Islet of Langerhans (tissue), 1 donor: ENCODE results near the gene XPC.

Source experiments
- FAIRE-seq: peaks from one replicate; lab custom pipeline; 2011; peaks lifted over from hg19 to GRCh38; lab: Jason Lieb, UNC

The XPC gene

DNA sequence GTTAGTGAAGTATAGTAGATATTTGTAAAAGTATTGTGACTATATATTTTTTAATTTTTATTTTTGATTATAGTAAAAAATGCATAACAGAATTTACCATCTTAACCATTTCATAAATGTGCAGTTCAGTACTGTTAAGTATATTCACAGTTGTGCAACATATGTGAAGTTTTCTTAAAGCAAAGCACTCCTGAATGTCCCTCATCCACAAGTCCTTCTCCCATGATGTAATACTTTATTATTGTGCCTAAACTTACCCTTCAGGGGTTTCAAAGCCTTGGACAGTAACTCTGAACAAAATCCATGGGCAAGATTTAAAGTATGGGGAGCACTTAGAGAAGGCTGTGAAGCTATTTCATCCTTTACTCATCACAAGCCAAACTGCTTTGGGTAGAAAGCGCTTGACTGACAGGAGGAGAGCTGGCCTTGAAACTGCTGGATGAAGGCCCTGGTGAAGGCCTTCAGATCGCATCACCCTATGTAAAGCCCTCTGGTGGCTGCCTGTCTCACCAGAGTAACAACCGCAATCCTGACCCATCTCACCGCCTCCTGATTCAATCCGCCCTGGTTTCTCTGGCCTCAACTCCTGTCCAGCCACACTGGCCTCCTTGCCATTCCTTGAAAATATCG is 28.3 kb upstream of the XPC start:
- no peak for FAIRE-seq

DNA sequence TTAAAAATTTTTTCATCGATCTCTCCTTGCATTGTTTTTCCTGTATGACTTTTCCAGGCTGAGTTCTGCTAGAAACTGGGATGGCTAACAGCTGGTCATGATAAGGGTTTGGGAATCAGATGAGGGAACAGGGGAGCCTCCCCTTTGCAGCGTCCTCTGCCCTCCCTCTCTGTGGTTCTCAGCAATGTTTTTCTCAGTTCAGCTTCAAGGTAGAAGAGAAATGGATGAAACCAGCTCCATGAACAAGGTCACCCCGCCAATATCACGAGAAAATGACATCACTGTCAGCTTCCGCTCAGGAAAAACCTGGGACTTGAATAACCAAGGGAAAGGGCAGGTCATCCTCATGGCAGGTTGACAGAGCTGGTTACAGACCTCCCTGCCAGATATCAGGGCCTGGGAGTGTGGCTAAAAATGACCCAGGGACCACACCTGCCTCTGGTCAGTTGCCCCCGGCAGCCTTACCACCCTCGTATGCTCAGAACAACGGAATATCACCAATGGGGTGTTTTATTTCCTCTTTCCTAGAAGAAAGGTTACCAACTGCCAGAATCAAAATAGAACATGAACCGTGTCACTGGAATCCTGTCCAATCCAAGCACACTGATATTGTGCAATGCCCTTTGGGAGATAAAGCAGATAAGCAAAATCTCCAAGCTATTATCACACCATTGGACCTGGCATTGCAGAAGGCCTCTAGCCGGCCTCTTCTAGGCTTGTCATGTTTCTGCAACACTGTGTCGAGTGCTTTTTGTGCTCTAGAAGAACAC is 26.3 kb upstream of the XPC start:
- no peak for FAIRE-seq

DNA sequence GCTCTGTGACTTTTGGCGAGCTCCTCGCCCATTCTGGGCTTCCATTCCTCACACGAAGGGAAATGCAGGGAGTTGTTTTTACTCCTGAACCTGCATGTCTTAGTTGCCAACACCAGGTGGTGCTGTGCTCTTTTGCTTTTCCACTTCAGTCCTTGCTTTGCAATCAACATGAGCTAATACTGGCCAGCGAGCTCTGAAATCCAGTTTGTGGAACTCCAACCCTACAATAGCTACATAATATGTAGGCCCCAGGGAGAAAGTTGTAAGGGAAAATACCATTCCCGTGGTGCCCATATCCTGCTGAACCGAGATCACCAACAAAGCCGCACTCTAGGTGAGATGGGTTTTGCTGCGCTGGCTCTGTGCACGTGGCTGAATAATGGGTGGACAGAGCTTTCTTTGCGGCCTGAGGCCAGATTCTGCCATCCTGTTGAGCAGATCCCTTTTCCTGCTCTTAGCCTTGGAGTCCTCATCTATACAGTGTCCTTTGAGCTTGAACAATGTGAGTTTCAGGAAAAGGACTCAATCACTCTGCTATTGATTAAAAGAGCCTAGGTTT is 25.2 kb upstream of the XPC start:
- FAIRE-seq = no peak

DNA sequence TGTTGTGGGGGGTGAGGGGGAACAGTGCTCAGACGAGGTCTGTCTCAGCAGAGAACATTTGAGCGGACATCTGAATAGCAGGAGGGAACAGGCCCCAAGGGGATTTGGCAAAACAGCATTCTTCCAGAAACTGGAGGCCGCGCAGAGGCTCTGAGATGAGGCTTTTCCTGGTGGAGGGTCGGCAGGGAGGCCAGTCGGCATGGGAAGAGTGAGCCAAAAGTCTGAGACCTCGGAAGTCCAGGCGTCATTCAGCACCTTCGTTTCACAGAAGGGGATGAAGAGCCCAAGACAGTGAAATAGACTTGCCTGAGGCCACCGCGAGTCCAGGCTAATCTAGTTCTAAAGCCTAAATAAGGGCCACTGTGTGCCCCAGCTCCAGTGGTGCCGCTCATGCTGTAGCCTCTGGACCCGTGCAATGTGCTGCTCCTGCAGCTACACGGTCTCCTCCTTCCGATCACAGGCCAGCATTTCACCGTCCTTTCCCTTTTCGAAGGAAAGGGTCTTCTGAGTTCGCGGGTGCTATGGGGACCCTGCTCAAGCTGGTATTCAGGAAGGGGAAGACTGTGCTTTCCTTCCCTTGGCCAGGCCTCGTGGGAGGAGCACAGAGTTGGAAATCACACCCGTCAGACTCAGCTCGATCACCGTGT is 24.6 kb upstream of the XPC start:
- FAIRE-seq = no peak

DNA sequence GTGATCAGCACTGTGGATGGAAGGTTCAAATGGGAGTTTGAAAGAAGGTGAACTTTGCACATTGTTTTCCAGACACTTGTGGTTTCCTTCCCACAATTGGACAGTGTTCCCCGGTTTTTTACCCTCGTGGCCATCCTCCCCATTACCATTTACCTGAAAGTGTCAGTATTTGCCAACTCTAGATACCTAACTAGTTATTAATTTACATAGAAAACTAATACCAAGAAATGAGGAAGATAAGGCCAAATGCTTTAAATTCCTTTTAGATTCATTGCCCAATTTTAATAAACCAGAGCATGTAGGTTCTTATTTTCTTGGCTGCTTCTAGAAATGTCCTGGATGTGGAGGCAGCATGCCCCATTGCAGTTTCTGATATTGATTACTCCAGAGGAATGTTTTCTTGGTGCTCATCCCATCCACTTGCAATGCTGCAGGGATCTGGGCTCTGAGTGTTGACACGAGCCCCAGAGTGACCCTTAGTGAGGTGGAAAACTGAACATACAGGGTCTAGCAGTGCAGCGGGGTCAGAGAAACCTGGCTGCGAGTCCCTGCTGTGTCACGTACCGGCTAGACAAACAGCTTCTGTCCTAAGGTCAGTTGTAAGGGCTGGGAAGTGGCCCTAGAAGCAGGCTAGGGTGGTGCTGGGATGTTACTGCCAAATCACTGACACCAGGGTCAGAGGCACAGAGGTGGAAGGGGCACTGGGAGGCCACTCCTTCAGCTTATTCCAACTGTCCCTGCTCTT is 23.7 kb upstream of the XPC start:
- no peak for FAIRE-seq

DNA sequence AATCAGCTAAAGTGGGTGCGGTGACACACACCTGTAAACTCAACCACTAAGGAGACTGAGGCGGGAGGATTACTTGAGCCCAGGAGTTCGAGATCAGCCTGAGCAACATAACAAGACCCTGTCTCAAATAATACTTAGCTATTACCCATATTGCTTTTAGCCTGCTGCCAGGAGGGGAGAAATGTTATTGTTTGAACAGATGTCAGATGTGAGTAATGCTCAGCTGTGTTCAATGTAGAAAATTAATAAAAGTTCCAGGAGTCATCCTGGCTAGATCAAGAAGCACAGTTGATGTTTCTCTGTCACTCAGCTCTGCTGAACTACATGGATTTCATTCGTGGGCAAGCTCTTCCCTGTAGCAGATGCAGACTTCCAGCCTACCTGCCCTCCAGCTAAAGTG is 22.4 kb upstream of the XPC start:
- no peak for FAIRE-seq

DNA sequence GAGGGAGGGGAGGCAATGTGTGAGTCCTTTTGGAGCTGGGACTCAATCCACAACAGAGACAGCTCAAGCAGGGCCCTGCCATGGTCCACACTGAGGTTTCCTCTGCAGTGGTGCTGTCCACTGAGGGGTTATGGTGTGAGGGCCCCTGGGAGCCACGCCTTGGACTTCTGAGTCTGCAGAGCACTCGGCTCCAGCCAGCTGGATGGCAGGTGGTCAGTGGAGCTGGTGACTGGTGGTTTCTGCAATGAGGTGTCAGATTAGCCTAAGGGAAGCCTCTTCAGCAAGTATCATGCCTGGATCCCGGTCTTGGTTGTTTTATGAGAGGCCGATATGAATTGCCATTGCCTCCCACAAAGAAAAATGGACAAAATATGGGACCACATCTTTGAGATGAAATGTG is 21.9 kb upstream of the XPC start:
- FAIRE-seq = no peak

DNA sequence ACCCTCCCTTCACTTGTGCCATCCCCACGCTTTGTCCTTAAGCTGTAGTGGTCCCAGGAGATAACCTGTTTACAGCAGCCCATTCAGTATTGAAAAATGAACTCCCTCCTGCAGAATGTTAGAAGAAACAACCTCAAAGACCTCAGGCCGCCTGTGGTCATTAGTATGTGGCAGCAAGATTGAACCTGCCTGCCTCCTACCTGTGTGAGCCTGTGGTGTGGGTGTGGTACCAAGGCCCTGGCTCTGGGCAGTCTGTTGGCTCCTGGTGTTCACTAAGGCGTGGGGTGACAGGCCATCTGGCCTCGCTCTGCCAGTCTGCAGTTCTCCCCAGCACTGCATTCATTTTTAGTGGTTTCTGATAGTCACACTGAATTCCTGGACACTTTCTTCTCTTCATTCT is 21.2 kb upstream of the XPC start:
- FAIRE-seq = no peak

DNA sequence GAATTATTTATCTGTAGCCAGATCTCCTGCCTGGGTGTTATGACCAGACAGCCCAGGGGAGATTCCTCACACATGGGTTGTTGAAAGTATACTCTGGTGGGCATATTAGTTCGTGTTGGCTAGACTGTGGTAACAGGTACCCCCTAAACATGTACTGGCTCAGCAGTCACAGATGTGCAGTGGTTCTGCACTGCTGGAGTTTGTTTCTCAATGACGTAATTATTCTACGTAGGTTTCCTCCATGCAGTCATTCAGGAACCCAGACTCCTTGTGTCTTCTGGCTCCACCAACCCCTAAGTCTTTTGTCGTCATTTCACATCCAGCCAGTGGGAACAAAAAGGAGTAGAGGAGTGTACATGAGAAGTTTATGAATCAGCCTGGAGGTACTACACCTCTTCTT is 16.5 kb upstream of the XPC start:
- no peak for FAIRE-seq

DNA sequence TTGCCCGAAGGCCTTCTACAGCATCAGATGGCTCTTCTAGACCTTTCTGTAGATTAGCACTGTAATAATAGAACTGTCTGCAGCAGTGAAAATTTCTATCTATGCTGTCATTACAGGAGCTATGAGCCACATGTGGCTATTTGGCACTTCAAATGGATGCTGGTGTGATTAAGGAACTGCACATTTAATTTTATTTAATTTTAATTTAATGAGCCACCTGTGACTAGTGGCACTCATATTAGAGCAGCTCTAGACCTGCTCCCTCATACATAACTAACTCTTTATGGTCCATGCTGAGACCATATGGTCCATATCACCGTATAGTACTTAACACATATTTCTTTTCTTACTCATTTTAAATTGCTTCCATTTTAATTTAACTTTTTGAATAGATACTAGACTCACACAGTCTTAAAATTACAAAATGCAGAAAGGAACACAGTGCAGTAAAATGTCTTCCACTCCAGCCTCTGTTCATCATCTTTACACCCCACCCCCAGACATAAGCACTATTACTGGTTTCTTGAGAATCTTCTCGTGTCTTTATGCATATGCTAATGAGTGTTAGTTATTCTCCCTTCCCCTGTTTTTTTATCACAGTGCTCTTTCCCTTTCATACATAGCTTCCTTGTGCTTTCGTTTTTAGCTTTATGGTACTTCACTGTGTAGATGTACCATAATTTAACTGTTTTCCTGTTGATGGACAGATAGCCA is 9.8 kb upstream of the XPC start:
- no peak for FAIRE-seq

DNA sequence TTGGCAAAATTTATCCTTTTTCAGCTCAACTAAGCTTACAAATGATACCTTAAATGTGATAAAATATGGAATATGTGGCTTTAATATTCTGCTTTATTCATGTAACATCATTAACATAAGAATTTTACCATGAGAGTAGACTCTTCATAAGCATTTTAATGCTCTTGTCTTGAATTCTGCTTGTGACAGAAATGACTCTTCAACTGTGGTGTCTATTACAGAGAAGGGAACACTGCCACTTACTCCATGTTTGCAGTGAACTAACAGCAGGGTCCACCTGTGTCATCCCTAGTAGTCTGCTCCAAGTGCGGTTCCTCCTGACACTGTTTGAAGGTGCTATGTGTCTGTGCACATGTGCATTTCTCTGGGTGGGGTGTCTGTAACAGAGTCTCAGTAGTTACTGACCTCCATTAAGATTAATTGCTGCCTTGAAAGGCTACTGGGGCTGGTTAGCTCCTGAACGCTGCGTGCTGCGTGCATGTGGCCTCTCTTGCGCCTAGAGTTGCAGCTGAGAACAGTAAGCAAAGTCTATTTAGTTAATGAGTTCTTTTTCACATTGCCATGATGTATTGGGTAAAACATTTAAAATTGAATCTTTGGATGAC is 8.6 kb upstream of the XPC start:
- no peak for FAIRE-seq

DNA sequence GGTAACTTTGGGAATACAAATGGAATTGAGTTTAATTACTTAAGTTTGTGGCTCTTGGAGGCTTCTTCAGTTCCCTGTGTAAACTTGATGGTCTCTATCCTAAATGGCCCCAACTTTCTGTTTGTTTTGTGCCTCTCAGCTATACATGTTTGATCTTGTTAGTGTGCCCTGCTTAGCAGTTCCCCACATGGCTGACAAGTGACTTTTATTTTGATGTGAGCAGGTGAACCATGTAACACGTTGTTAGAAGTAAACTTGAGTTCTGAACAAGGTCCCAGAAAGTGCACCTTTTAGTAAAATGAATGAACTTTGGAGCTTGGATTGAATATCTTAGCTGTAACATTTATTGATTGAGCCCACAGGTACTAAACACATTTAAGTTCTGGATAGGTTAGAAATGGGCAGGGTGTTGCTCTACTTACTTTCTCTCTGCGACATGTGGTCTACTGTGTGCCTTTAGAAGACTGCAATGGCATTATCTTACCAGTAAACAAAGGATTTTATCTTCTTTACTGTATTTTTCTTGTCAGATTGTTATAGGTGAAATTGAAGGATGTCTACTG is 4.7 kb upstream of the XPC start:
- no peak for FAIRE-seq

DNA sequence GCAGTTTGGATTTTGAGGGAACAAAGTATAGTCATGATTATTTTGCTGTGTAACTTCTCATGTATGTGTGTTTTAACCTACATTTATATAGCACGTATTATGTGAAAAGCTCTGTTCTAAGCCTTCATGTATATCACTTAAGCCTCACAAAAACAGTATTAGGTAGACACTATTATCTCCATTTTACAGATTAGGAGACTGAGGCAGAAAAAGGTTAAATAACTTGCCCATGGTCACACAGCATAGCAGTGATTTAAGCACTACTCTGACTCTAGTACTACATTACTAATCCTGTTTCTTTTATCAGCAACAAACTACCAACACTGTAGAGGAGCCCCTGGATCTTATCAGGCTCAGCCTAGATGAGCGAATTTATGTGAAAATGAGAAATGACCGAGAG is 2.9 kb upstream of the XPC start:
- no peak for FAIRE-seq

DNA sequence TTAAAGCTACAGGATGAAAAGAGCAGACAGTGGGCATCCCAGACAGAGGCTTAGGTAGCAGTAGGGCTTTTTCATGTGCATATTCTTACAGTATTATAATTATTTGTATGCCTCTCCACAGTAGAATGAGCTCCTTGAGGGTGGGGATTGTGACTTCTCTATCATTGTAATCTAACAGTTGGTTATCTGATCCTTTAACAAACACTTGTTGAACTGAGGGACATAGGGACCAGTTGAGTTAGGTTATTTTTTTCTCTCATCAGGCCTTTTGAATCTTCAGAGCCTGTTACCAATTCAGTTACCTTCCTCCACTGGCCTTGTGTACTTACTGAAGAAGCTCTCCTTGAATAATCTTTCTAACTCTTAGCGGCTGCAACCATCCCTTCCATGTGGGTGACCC is 1.4 kb upstream of the XPC start:
- FAIRE-seq = no peak

DNA sequence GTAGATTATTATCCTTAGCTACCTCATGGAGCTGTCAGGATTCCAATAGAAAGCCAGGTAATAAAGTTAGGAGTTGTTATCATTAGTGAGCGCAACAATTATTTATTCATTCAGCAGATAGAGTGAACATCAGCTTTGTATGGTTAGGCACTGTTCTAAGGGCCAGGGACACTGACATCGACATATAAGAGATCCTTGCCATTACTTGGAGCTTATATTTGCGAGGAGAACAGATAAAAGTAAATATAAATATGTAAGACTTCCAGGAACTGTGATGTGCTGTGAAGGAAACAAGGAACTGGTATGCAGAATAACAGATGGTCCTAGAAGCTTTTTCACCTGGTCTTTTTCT is 689 bp upstream of the XPC start:
- FAIRE-seq = no peak

DNA sequence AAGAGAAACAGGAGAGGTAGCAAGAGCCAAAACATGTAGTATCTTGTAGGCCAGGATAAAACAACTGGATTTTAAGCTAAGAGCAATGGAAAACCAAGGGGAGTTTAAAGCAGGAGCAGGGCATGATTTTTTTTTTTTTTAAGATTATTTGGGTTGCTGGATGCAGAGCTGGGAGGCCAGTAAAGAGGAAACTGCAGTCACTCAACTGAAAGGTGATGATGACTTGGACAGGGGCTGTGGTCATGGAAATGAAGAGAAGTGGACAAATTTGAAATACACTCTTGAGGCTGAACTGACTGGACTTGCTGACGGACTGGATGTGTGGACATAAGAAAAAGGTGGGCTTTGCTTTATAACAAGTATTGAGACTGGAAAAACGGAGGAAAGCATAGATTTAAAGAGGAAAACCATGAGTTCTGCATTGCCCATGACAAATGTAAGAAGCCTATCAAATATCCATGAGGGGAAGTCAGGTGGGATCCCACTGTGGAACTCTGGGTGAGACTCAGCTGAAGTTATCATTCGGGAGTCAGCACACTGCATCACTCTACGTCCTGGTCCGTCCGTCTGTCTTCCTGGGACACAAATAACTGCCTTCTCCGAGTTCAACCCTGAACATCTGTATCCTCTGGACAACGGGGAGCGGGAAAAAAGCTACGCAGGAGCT is 688 bp downstream of the XPC start:
- peak; percentile 53 for FAIRE-seq

DNA sequence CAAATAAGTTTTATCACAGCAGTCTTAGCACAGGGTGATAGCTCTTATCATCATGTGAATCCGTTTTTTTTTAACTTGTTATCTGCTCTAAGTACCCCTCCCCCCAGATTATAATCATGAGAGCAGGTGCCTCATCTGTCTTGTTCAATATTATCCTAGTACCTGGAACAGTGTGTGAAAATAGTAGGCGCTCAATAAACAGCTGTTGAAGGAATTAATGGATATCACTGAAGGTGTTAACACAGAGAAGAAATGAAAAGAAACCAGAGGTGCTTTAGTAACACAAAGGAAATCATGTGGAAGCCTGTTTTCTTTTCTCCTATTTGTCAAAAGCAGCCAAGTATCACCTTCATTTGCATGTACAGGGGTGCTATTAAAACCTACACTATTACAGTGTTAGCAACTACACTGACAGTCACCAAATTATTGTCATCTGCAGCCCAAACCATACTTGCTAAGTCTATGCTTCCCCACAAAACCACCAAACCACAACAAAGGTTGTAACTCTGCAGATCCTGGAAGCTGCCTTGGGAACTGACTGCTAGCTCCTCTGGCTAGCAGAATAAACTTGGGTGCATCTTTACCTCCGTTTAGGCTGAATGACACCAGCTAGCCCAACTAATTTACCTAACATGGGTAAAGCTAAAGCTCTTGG is 2.9 kb downstream of the XPC start:
- FAIRE-seq = no peak

DNA sequence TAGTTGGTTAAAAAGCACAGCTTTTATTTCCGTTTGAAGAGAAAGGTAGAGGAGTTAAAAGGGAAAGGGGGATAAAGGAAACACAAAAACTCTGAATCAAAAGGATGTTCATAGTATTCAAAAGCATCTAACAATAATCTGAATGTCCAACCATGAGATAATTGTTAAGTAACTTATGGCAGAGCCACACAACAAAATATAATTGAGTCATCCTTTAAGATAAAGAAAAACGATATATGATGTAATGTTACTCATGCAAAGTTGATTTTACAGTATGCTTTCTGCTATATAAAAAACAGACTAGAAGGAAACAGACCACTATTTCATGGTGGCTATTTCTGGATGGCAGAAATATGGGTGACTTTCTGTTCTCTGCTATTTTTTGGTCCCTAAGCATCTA is 3.9 kb downstream of the XPC start:
- no peak for FAIRE-seq

DNA sequence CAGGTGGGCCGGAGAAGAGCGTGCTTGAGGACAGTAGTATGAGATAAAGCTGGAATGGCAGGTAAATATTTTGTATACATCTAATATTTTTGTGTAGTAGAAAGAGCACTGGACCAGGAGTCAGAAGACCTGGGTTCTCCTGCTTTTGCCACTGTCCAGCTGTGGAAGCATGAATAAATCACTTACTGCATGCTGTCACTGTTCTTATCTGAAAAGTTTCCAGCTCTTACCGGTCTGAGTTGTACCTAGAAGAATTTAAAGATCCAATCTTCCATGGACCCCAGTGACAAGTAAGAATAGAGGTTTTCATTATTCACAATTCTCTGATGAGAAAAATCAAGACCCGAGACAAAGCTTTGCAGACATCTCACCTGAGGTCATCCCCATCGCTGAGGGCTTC is 5.9 kb downstream of the XPC start:
- FAIRE-seq = no peak

DNA sequence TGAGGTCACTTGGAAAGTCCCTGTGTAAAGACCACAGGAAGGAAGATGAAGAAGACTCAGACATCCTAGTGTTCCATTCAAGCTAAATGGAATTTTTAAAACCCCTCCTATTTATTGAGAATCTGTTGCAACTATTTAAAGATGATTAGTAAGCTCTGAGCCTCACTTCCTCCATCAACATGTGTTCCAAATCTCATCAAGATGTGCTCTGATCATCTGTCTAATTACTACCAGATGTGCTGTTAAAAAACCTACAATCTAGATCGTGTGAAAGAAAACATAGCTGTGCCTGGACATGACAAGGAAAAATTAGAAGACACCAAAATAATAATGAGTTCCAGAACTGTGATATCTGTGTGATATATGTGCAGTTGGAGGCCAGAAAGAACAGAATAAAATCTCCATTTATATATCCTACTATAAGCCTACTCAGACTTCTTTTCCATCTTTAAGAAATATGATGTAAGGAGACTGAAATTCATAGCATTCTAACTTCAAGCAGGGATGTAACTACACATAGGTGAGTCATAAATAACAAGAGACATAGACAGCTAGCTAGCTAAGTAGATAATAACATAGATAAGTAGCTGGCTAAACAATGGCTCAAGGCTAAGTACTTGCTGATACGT is 7.8 kb downstream of the XPC start:
- FAIRE-seq = no peak
